ENCODE results near the gene DHRS1. TPM values are rescaled to one million over a fixed set of nuclear protein-coding genes. Genes with fewer than 3 reads are reported as not detected.

The DHRS1 gene
- total RNA-seq, 1 donor from 2014 or later: 26.5 TPM

- TF ChIP-seq CTCF (IDR thresholded peaks at IDR 0.05; ENCODE audit: insufficient read depth, low read depth, low read length) (no peak), EZH2 (IDR thresholded peaks at IDR 0.05; ENCODE audit: insufficient read depth, low read length) (no peak)
- FAIRE-seq (no peak), DNase-seq (ENCODE audit: low read depth) (no peak)
- Histone ChIP-seq H3K4me3 (ENCODE audit: insufficient read depth, low read depth, low read length) (no peak overlapping the region), H3K4me1 (ENCODE audit: insufficient read depth, low read length) (peaks cover 14% of the 10 kb centered on the region), H3K79me2 (ENCODE audit: insufficient read depth, low read length) (no peaks in the 10 kb centered on the region), H3K27ac (ENCODE audit: low read depth, low read length) (no peak overlapping the region), H3K4me2 (ENCODE audit: low read length) (no peak overlapping the region), H3K27me3 (ENCODE audit: insufficient read depth, low read length) (no peaks in the 10 kb centered on the region), H3K9me3 (ENCODE audit: insufficient read depth, low read depth, low read length) (no peaks in the 10 kb centered on the region), H4K20me1 (ENCODE audit: insufficient read depth, low read length) (no peaks in the 10 kb centered on the region), H3K36me3 (ENCODE audit: insufficient read depth, low read length) (no peaks in the 10 kb centered on the region), H2AFZ (ENCODE audit: low read depth, low read length) (no peak overlapping the region), H3K9ac (ENCODE audit: low read length) (no peak overlapping the region)
- Mint-ChIP-seq H3K4me3 (ENCODE audit: unreplicated experiment) (no peak overlapping the region), H3K36me3 (ENCODE audit: low read depth, unreplicated experiment) (peaks cover 19% of the 10 kb centered on the region), H3K27me3 (ENCODE audit: low read depth, unreplicated experiment) (peaks cover 4% of the 10 kb centered on the region), H3K4me1 (ENCODE audit: low read depth, unreplicated experiment) (peaks cover 21% of the 10 kb centered on the region), H3K9me3 (ENCODE audit: unreplicated experiment) (no peaks in the 10 kb centered on the region), H3K27ac (ENCODE audit: unreplicated experiment) (no peak overlapping the region)
These were observed 44.8 kb downstream of the DHRS1 start for GRCh38 chr14:24254630-24255392.

- Histone ChIP-seq H3K79me2 (ENCODE audit: insufficient read depth, low read length) (no peaks in the 10 kb centered on the region), H3K9me3 (ENCODE audit: insufficient read depth, low read depth, low read length) (no peaks in the 10 kb centered on the region), H3K27me3 (ENCODE audit: insufficient read depth, low read length) (no peaks in the 10 kb centered on the region), H3K4me1 (ENCODE audit: insufficient read depth, low read length) (peaks cover 11% of the 10 kb centered on the region), H3K36me3 (ENCODE audit: insufficient read depth, low read length) (no peaks in the 10 kb centered on the region), H3K4me2 (ENCODE audit: low read length) (no peak overlapping the region), H3K27ac (ENCODE audit: low read depth, low read length) (no peak overlapping the region), H4K20me1 (ENCODE audit: insufficient read depth, low read length) (no peaks in the 10 kb centered on the region), H3K9ac (ENCODE audit: low read length) (no peak overlapping the region), H2AFZ (ENCODE audit: low read depth, low read length) (no peak overlapping the region), H3K4me3 (ENCODE audit: insufficient read depth, low read depth, low read length) (no peak overlapping the region)
- peaks cover 20% of the 10 kb centered on the region for H3K36me3 Mint-ChIP-seq (ENCODE audit: low read depth, unreplicated experiment)
- H3K4me1 Mint-ChIP-seq (ENCODE audit: low read depth, unreplicated experiment): peaks cover 21% of the 10 kb centered on the region
- no peak overlapping the region for H3K27ac Mint-ChIP-seq (ENCODE audit: unreplicated experiment)
- no peak for DNase-seq (ENCODE audit: low read depth)
- TF ChIP-seq EZH2 (IDR thresholded peaks at IDR 0.05; ENCODE audit: insufficient read depth, low read length) (no peak), CTCF (IDR thresholded peaks at IDR 0.05; ENCODE audit: insufficient read depth, low read depth, low read length) (no peak)
- peaks cover 4% of the 10 kb centered on the region for H3K27me3 Mint-ChIP-seq (ENCODE audit: low read depth, unreplicated experiment)
- H3K9me3 Mint-ChIP-seq (ENCODE audit: unreplicated experiment): no peaks in the 10 kb centered on the region
- no peak for FAIRE-seq
- H3K4me3 Mint-ChIP-seq (ENCODE audit: unreplicated experiment): no peak overlapping the region
These were observed 45.6 kb downstream of the DHRS1 start for GRCh38 chr14:24253936-24254335.

All from astrocyte (in vitro differentiated cells and primary cell).